ENCODE data around the gene KLK4.

KLK4 gene

GRCh38 chr19:50916069-50916468, 4.9 kb upstream of the KLK4 start:
- Histone ChIP-seq H3K4me1 (ENCODE audit: control insufficient read depth, insufficient read depth, low read length) (no peaks in the 10 kb centered on the region), H3K27ac (ENCODE audit: insufficient read depth, low read depth, low read length, poor library complexity, severe bottlenecking) (no peak overlapping the region), H3K4me3 (ENCODE audit: insufficient read depth, low read depth, low read length) (no peak overlapping the region), H3K9me3 (ENCODE audit: control insufficient read depth, low read length) (no peaks in the 10 kb centered on the region), H3K27me3 (ENCODE audit: control insufficient read depth, insufficient read depth, low read length, poor library complexity, severe bottlenecking) (peaks cover 63% of the 10 kb centered on the region), H3K36me3 (ENCODE audit: control insufficient read depth, insufficient read depth, low read length) (no peaks in the 10 kb centered on the region)
- WGBS, 2 experiments: 76 to 95% methylated on average over 2 of the region's 2 CpGs

DNA sequence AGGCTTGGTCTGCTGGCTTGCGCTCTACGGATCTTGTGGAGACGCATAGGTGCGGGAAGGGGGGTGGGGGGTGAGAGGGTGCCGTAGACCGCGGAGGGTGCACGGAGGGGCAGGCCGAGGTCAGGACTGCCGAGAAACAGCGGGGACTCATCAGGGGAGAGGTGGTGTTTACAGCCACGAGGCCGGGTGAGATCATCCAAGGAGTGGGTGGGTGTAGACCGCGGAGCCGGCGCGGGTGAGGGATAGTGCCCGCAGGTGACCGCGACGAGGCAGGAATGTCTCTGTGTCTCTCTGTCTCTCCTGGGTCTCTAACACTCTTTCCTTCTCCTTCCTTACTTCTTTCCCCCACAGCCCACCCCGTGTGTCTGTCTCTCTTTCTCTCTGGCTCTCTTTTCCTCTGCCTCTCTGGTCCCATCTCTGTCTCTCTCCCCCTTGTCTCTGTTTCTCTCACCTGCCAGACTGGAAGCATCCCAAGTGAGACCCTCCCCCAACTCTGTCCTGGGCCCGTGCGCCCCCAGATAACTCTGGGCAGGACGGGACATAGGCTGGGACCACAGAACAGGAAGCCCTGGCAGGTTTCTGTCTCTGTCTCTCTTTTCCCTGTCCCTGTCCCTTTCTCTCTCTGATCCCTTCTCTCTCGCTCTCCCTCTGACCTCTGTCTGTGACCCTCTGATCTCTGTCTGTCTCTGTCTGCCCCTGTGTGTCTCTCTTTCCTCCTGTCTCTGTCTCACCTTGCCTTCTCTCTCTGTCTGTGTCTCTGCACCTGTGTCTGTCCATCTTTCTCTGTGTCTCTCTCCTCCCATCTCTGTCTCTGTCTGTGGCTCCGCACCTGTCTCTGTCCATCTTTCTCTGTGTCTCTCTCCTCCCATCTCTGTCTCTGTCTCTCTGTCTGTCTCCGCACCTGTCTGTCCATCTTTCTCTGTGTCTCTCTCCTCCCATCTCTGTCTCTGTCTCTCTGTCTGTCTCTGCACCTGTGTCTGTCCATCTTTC, 1.8 kb upstream of the KLK4 start:
- WGBS, 2 experiments: 37% methylated on average over 29 of the region's 29 CpGs
- H3K4me1 ChIP-seq (ENCODE audit: control insufficient read depth, insufficient read depth, low read length): no peaks in the 10 kb centered on the region
- H3K27me3 ChIP-seq (ENCODE audit: control insufficient read depth, insufficient read depth, low read length, poor library complexity, severe bottlenecking): peaks cover 73% of the 10 kb centered on the region

DNA sequence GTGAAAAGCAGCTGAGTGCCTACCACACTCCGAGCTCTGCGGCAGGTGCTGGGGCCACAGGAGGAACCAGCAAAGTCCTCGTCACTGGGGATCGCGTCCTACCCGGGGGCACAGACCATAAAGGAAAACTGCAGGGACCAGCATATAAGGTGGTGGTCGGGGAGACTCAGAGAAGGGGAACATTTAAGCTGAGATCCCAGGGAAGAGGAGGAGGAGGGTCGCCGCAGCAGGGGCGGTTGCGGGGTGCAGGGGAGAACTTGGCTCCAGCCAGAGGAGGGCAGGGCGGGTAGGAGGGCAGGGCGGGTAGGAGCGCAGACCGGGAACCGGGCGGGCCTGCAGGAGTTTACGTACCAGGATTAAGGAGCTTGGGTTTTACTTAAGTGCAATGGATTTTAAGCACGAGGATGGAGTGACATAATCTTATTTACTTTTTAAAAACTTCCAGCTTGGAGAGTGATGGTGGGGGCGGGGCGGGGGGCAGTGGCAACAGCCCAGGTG, 956 bp upstream of the KLK4 start:
- no peaks in the 10 kb centered on the region for H3K9me3 ChIP-seq (ENCODE audit: control insufficient read depth, low read length)
- H3K27ac ChIP-seq (ENCODE audit: insufficient read depth, low read depth, low read length, poor library complexity, severe bottlenecking): no peak overlapping the region
- no peaks in the 10 kb centered on the region for H3K36me3 ChIP-seq (ENCODE audit: control insufficient read depth, insufficient read depth, low read length)
- no peaks in the 10 kb centered on the region for H3K4me1 ChIP-seq (ENCODE audit: control insufficient read depth, insufficient read depth, low read length)
- peaks cover 82% of the 10 kb centered on the region for H3K27me3 ChIP-seq (ENCODE audit: control insufficient read depth, insufficient read depth, low read length, poor library complexity, severe bottlenecking)
- H3K4me3 ChIP-seq (ENCODE audit: insufficient read depth, low read depth, low read length): no peak overlapping the region
- 64 to 65% methylated on average over 21 of the region's 21 CpGs for WGBS, 2 experiments

More for the DNA sequence above, 1.8 kb upstream of the KLK4 start:
- H3K4me3 ChIP-seq (ENCODE audit: insufficient read depth, low read depth, low read length): no peak overlapping the region
- H3K9me3 ChIP-seq (ENCODE audit: control insufficient read depth, low read length): no peaks in the 10 kb centered on the region
- no peak overlapping the region for H3K27ac ChIP-seq (ENCODE audit: insufficient read depth, low read depth, low read length, poor library complexity, severe bottlenecking)
- H3K36me3 ChIP-seq (ENCODE audit: control insufficient read depth, insufficient read depth, low read length): no peaks in the 10 kb centered on the region

DNA sequence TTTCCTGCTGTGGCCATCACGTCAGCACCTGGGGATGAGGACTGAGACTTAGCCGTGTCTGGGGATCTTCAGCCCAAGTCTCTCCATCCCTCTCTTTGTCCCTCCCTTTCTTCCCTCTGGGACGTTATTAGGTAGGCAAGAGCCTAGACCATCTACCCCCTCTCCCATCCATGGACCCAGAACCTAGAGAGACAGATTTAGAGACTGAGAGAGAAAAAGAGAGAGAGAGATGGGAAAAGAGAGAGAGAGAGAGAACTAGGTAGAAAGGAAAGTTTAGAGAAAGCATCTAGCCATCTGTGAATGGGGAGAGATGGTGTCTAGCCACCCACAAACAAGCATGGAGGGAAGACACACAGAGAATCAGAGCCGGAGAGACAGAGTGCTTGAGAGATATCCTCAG, 473 bp downstream of the KLK4 start:
- peaks cover 81% of the 10 kb centered on the region for H3K27me3 ChIP-seq (ENCODE audit: control insufficient read depth, insufficient read depth, low read length, poor library complexity, severe bottlenecking)
- 78 to 84% methylated on average over 3 to 4 of the region's 4 CpGs for WGBS, 2 experiments
- H3K4me1 ChIP-seq (ENCODE audit: control insufficient read depth, insufficient read depth, low read length): no peaks in the 10 kb centered on the region
- H3K36me3 ChIP-seq (ENCODE audit: control insufficient read depth, insufficient read depth, low read length): no peaks in the 10 kb centered on the region
- no peaks in the 10 kb centered on the region for H3K9me3 ChIP-seq (ENCODE audit: control insufficient read depth, low read length)
- no peak overlapping the region for H3K4me3 ChIP-seq (ENCODE audit: insufficient read depth, low read depth, low read length)
- H3K27ac ChIP-seq (ENCODE audit: insufficient read depth, low read depth, low read length, poor library complexity, severe bottlenecking): no peak overlapping the region

DNA sequence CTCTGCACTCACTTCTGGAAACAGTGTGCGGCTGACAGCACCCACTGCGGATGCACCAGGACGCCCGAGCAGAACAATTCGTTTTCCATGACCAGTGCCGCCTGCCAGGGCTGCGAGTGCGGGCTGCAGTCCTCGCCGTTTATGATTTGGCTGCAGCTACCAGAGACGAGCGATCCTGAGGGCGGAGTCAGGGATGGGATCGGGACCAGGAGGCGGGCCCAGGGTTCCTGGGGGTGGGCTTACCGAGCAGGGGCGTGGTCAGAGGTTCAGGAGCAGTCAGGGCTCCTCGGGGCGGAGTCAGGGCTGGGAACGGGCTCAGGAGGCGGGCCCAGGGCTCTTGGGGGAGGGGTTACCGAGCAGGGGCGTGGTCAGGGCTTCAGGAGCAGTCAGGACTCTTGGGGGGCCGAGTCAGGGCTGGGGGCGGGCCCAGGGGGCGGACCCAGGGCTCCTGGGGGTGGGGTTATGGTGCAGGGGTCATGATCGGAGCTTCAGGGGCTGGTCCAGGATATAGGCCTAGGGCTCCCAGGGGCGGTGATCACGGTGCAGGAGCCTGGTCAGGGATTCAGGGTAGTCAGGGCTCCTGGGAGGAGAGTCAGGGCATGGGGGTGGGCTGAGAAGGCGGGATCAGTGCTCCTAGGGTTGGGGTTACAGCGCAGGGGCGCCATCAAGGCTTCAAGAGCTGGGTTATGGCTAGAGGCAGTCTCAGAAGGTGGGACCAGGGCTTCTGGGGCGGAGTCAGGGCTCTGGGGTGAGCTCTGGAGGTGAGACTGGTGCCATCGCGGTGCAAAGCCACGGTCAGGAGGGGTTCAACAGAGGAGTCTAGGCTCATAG, 1.7 kb downstream of the KLK4 start:
- Histone ChIP-seq H3K4me3 (ENCODE audit: insufficient read depth, low read depth, low read length) (peak overlapping the region; percentile 14), H3K4me1 (ENCODE audit: control insufficient read depth, insufficient read depth, low read length) (no peaks in the 10 kb centered on the region), H3K36me3 (ENCODE audit: control insufficient read depth, insufficient read depth, low read length) (no peaks in the 10 kb centered on the region), H3K27me3 (ENCODE audit: control insufficient read depth, insufficient read depth, low read length, poor library complexity, severe bottlenecking) (peaks cover 71% of the 10 kb centered on the region), H3K9me3 (ENCODE audit: control insufficient read depth, low read length) (no peaks in the 10 kb centered on the region), H3K27ac (ENCODE audit: insufficient read depth, low read depth, low read length, poor library complexity, severe bottlenecking) (no peak overlapping the region)
- WGBS, 2 experiments: 12 to 15% methylated on average over 36 of the region's 36 CpGs

- no peak overlapping the region for H3K4me3 ChIP-seq (ENCODE audit: insufficient read depth, low read depth, low read length)
- no peaks in the 10 kb centered on the region for H3K36me3 ChIP-seq (ENCODE audit: control insufficient read depth, insufficient read depth, low read length)
- no peaks in the 10 kb centered on the region for H3K9me3 ChIP-seq (ENCODE audit: control insufficient read depth, low read length)
- H3K27me3 ChIP-seq (ENCODE audit: control insufficient read depth, insufficient read depth, low read length, poor library complexity, severe bottlenecking): peaks cover 66% of the 10 kb centered on the region
- H3K4me1 ChIP-seq (ENCODE audit: control insufficient read depth, insufficient read depth, low read length): no peaks in the 10 kb centered on the region
- no peak overlapping the region for H3K27ac ChIP-seq (ENCODE audit: insufficient read depth, low read depth, low read length, poor library complexity, severe bottlenecking)
- 85 to 86% methylated on average over 25 of the region's 25 CpGs for whole genome bisulfite sequencing, 2 experiments
Observed at GRCh38 chr19:50908336-50908735, 2.9 kb downstream of the KLK4 start.

- no peak overlapping the region for H3K27ac ChIP-seq (ENCODE audit: insufficient read depth, low read depth, low read length, poor library complexity, severe bottlenecking)
- peaks cover 45% of the 10 kb centered on the region for H3K27me3 ChIP-seq (ENCODE audit: control insufficient read depth, insufficient read depth, low read length, poor library complexity, severe bottlenecking)
- 17 to 20% methylated on average over 5 of the region's 5 CpGs for WGBS, 2 experiments
Observed at GRCh38 chr19:50906217-50906616, 5.0 kb downstream of the KLK4 start.

GRCh38 chr19:50902640-50903039, 8.6 kb downstream of the KLK4 start:
- Histone ChIP-seq H3K27me3 (ENCODE audit: control insufficient read depth, insufficient read depth, low read length, poor library complexity, severe bottlenecking) (peaks cover 10% of the 10 kb centered on the region), H3K4me3 (ENCODE audit: insufficient read depth, low read depth, low read length) (no peak overlapping the region), H3K9me3 (ENCODE audit: control insufficient read depth, low read length) (no peaks in the 10 kb centered on the region), H3K4me1 (ENCODE audit: control insufficient read depth, insufficient read depth, low read length) (no peaks in the 10 kb centered on the region), H3K36me3 (ENCODE audit: control insufficient read depth, insufficient read depth, low read length) (no peaks in the 10 kb centered on the region), H3K27ac (ENCODE audit: insufficient read depth, low read depth, low read length, poor library complexity, severe bottlenecking) (no peak overlapping the region)
- WGBS, 2 experiments: 80 to 81% methylated on average over 3 of the region's 4 CpGs

More at GRCh38 chr19:50906217-50906616, 5.0 kb downstream of the KLK4 start:
- Histone ChIP-seq H3K36me3 (ENCODE audit: control insufficient read depth, insufficient read depth, low read length) (no peaks in the 10 kb centered on the region), H3K4me3 (ENCODE audit: insufficient read depth, low read depth, low read length) (no peak overlapping the region), H3K9me3 (ENCODE audit: control insufficient read depth, low read length) (no peaks in the 10 kb centered on the region), H3K4me1 (ENCODE audit: control insufficient read depth, insufficient read depth, low read length) (no peaks in the 10 kb centered on the region)

GRCh38 chr19:50899569-50899968, 11.6 kb downstream of the KLK4 start:
- no peak overlapping the region for H3K27ac ChIP-seq (ENCODE audit: insufficient read depth, low read depth, low read length, poor library complexity, severe bottlenecking)

GRCh38 chr19:50898018-50898417, 13.2 kb downstream of the KLK4 start:
- Histone ChIP-seq H3K36me3 (ENCODE audit: control insufficient read depth, insufficient read depth, low read length) (no peaks in the 10 kb centered on the region), H3K27me3 (ENCODE audit: control insufficient read depth, insufficient read depth, low read length, poor library complexity, severe bottlenecking) (no peaks in the 10 kb centered on the region), H3K4me1 (ENCODE audit: control insufficient read depth, insufficient read depth, low read length) (no peaks in the 10 kb centered on the region), H3K27ac (ENCODE audit: insufficient read depth, low read depth, low read length, poor library complexity, severe bottlenecking) (no peak overlapping the region), H3K4me3 (ENCODE audit: insufficient read depth, low read depth, low read length) (no peak overlapping the region), H3K9me3 (ENCODE audit: control insufficient read depth, low read length) (peaks cover 2% of the 10 kb centered on the region)
- WGBS, 2 experiments: 76 to 79% methylated on average over 4 of the region's 4 CpGs

More at GRCh38 chr19:50899569-50899968, 11.6 kb downstream of the KLK4 start:
- no peak overlapping the region for H3K4me3 ChIP-seq (ENCODE audit: insufficient read depth, low read depth, low read length)
- H3K4me1 ChIP-seq (ENCODE audit: control insufficient read depth, insufficient read depth, low read length): no peaks in the 10 kb centered on the region
- no peaks in the 10 kb centered on the region for H3K36me3 ChIP-seq (ENCODE audit: control insufficient read depth, insufficient read depth, low read length)
- 71 to 92% methylated on average over 3 of the region's 3 CpGs for WGBS, 2 experiments
- no peaks in the 10 kb centered on the region for H3K27me3 ChIP-seq (ENCODE audit: control insufficient read depth, insufficient read depth, low read length, poor library complexity, severe bottlenecking)
- H3K9me3 ChIP-seq (ENCODE audit: control insufficient read depth, low read length): peaks cover 2% of the 10 kb centered on the region

Measured in ectodermal cell (in vitro differentiated cells).